ENCODE measurements around the gene TSR3. TPM values are rescaled to one million over a fixed set of nuclear protein-coding genes. Genes with fewer than 3 reads are reported as not detected.

The TSR3 gene
- total and polyA plus RNA-seq, 10 donors, result 31.1 to 73.1 (median 47.2) TPM

GRCh38 chr16:1379304-1380076 lies 27.8 kb upstream of the TSR3 start:
- Histone ChIP-seq H3K9me3 (no peaks in the 10 kb centered on the region), H3K27ac (peak overlapping the region in 7 of 8 donors; percentile 73 to 87 (median 78)), H3K4me3 (peak overlapping the region; percentile 40 to 73 (median 55)), H3K27me3 (replicated peaks in 1 of 7) (no peaks in the 10 kb centered on the region), H3K36me3 (peaks cover 0 to 84% (median 45%) of the 10 kb centered on the region in 6 donors), H3K4me1 (peaks cover 8 to 34% (median 26%) of the 10 kb centered on the region in 6 donors)
- intact Hi-C loops (cut with DNase I; ENCODE audit: low total_unique reads), result no loop called here
- DNase-seq, result peak; percentile 85
- WGBS, 5 donors, result 5 to 17% (median 8%) methylated on average over 6 to 95 of the region's 95 CpGs
- TF ChIP-seq POLR2A (IDR thresholded peaks at IDR 0.05) (no peak), CTCF (IDR thresholded peaks at IDR 0.05 in 8 of 11, conservative IDR thresholded peaks at IDR 0.05 in 3 of 11) (no peak), POLR2AphosphoS5 (IDR thresholded peaks at IDR 0.05) (peak in 2 of 3 donors; percentile 12 to 17)

- Histone ChIP-seq H3K9me3 (no peaks in the 10 kb centered on the region), H3K36me3 (peaks cover 0 to 83% (median 42%) of the 10 kb centered on the region in 6 donors), H3K4me3 (peak overlapping the region; percentile 40 to 73 (median 55)), H3K27ac (peak overlapping the region in 7 of 8 donors; percentile 73 to 87 (median 78)), H3K4me1 (peaks cover 8 to 34% (median 26%) of the 10 kb centered on the region in 6 donors), H3K27me3 (replicated peaks in 1 of 7) (no peaks in the 10 kb centered on the region)
- intact Hi-C loops (cut with DNase I; ENCODE audit: low total_unique reads), result no loop called here
- WGBS, 5 donors, result 6 to 16% (median 7%) methylated on average over 12 to 31 of the region's 31 CpGs
- peak; percentile 93 for DNase-seq
- TF ChIP-seq CTCF (IDR thresholded peaks at IDR 0.05 in 8 of 11, conservative IDR thresholded peaks at IDR 0.05 in 3 of 11), result no peak
- peak; percentile 69 to 90 (median 76) for TF ChIP-seq POLR2AphosphoS5 (IDR thresholded peaks at IDR 0.05)
These were observed 27.2 kb upstream of the TSR3 start for GRCh38 chr16:1378804-1379303.

- Histone ChIP-seq H3K27ac (peak overlapping the region in 5 of 8 donors; percentile 73 to 87 (median 80)), H3K27me3 (replicated peaks in 1 of 7) (no peaks in the 10 kb centered on the region), H3K4me3 (peak overlapping the region in 5 of 8 donors; percentile 52 to 73 (median 57)), H3K9me3 (no peaks in the 10 kb centered on the region), H3K4me1 (peaks cover 8 to 34% (median 26%) of the 10 kb centered on the region in 6 donors), H3K36me3 (peaks cover 0 to 77% (median 36%) of the 10 kb centered on the region in 6 donors)
- TF ChIP-seq CTCF (IDR thresholded peaks at IDR 0.05 in 8 of 11, conservative IDR thresholded peaks at IDR 0.05 in 3 of 11) (no peak), POLR2A (IDR thresholded peaks at IDR 0.05) (no peak), POLR2AphosphoS5 (IDR thresholded peaks at IDR 0.05) (no peak)
- intact Hi-C loops (cut with DNase I; ENCODE audit: low total_unique reads), result no loop called here
- WGBS, 5 donors, result 92 to 95% (median 94%) methylated on average over 23 to 25 of the region's 25 CpGs
- no peak for DNase-seq
These were observed 26.6 kb upstream of the TSR3 start for GRCh38 chr16:1378087-1378803.

All from spleen (tissue), 11 donors.